Endothelial cell of umbilical vein (primary cell): ENCODE results near the gene AQP12A. TPM values are rescaled to one million over a fixed set of nuclear protein-coding genes. Genes with fewer than 3 reads are reported as not detected.

Experiments used
- BruUV-seq: library from RNA; stranded (reverse); fragments of 400-500 nt; replicated peaks from 2 replicates; lab custom pipeline; 2021; lab: Mats Ljungman, UMichigan
- CTCF ChIA-PET: fragments of 300-600, 350-600 bp; sonication (Branson Sonifier 250); formaldehyde crosslinking; loops from one replicate; lab custom pipeline; 2021; ENCODE audit warnings: antibody characterized with exemption, inconsistent platforms; lab: Charles Lee
- POLR2A ChIA-PET: fragments of 300-600, 350-600 bp; sonication (Branson Sonifier 250); formaldehyde crosslinking; loops from one replicate; lab custom pipeline; 2021; ENCODE audit warnings: antibody characterized with exemption, inconsistent platforms; lab: Charles Lee
- DNase-seq: peaks from one replicate; pipeline ENCODE4 v3.0.0-alpha.2; 2011; ENCODE audit warnings: low read depth, low spot score
- FAIRE-seq: peaks from 2 replicates; lab custom pipeline; 2011; peaks lifted over from hg19 to GRCh38; lab: Jason Lieb, UNC
- H2AFZ ChIP-seq: 2 replicates; pipeline ENCODE4 v1.6.0; 2012; ENCODE audit warnings: low read depth, low read length, control low read depth, inconsistent platforms
- H3K27ac ChIP-seq: 2 replicates; pipeline ENCODE4 v1.5.1; 2011; ENCODE audit warnings: low read depth, mild to moderate bottlenecking, control low read depth, low read length, moderate library complexity; ENCODE audit not compliant: insufficient read depth
- H3K27me3 ChIP-seq, 2 experiments: 2 replicates each; pipeline versions ENCODE4 v1.6.0 to v1.6.1; 2011; ENCODE audit warnings: low read length in 2 of 2, mixed read lengths in 1 of 2; ENCODE audit not compliant: control insufficient read depth in 2 of 2, insufficient read depth in 2 of 2
- H3K36me3 ChIP-seq, 2 experiments: 2 replicates in 1 of 2; 3 replicates in 1 of 2; pipeline ENCODE4 v1.5.1; 2011; ENCODE audit warnings: low read length in 2 of 2, mild to moderate bottlenecking in 1 of 2, moderate library complexity in 1 of 2; ENCODE audit not compliant: control insufficient read depth in 2 of 2, insufficient read depth in 2 of 2; ENCODE audit errors: extremely low read depth in 1 of 2
- H3K4me1 ChIP-seq: 3 replicates; pipeline ENCODE4 v1.5.1; 2011; ENCODE audit warnings: mild to moderate bottlenecking, low read length; ENCODE audit not compliant: control insufficient read depth, insufficient read depth; ENCODE audit errors: extremely low read depth
- H3K4me2 ChIP-seq: 2 replicates; pipeline ENCODE4 v1.6.1; 2011; ENCODE audit warnings: low read length, control low read depth, mixed read lengths; ENCODE audit not compliant: insufficient read depth
- H3K4me3 ChIP-seq, 3 experiments: fragments of 200-600 bp in 1 of 3; sonication (generic), shearing (Covaris generic) in 1 of 3; replicated peaks in 1 of 3; 2 replicates each; pipeline ENCODE4 v1.5.1; 2011 to 2016; ENCODE audit warnings: control low read depth in 3 of 3, low read length in 3 of 3, mild to moderate bottlenecking in 2 of 3, inconsistent platforms in 1 of 3, low read depth in 1 of 3, moderate library complexity in 1 of 3; ENCODE audit not compliant: insufficient read depth in 1 of 3
- H3K79me2 ChIP-seq: 2 replicates; pipeline ENCODE4 v1.6.0; 2012; ENCODE audit warnings: low read length, inconsistent platforms; ENCODE audit not compliant: control insufficient read depth, insufficient read depth
- H3K9ac ChIP-seq: replicated peaks from 2 replicates; pipeline ENCODE3; 2011; ENCODE audit warnings: low read length, control low read depth; ENCODE audit not compliant: insufficient read depth; ENCODE audit errors: extremely low read depth
- H3K9me1 ChIP-seq: replicated peaks from 3 replicates; pipeline ENCODE4 v1.6.0; 2011; ENCODE audit warnings: mild to moderate bottlenecking, low read length; ENCODE audit not compliant: control insufficient read depth, insufficient read depth; ENCODE audit errors: extremely low read depth
- H3K9me3 ChIP-seq: replicated peaks from 2 replicates; pipeline ENCODE4 v1.5.1; 2012; ENCODE audit warnings: low read length, inconsistent platforms; ENCODE audit not compliant: control insufficient read depth, insufficient read depth
- H4K20me1 ChIP-seq: replicated peaks from 2 replicates; pipeline ENCODE3; 2011; ENCODE audit warnings: mild to moderate bottlenecking, low read length; ENCODE audit not compliant: control insufficient read depth, insufficient read depth; ENCODE audit errors: extremely low read depth
- EZH2 ChIP-seq: IDR thresholded peaks from 2 replicates; pipeline ENCODE4 v1.6.1; 2012; ENCODE audit warnings: borderline replicate concordance, low read depth, mild to moderate bottlenecking, moderate library complexity, low read length, inconsistent platforms; ENCODE audit not compliant: severe bottlenecking
- FOS ChIP-seq: IDR thresholded peaks from 2 replicates; pipeline ENCODE4 v1.6.1; 2011; ENCODE audit warnings: mild to moderate bottlenecking, low read length, moderate library complexity, borderline replicate concordance; ENCODE audit not compliant: insufficient read depth
- GATA2 ChIP-seq: IDR thresholded peaks from 2 replicates; pipeline ENCODE4 v1.7.0; 2011; ENCODE audit warnings: low read depth, mild to moderate bottlenecking, moderate library complexity, mixed read lengths, low read length; ENCODE audit not compliant: insufficient read length, insufficient read depth
- JUN ChIP-seq: IDR thresholded peaks from 2 replicates; pipeline ENCODE4 v1.6.1; 2011; ENCODE audit warnings: borderline replicate concordance, low read depth; ENCODE audit not compliant: insufficient read length, insufficient read depth
- MYC ChIP-seq: IDR thresholded peaks from one replicate; pipeline ENCODE4 v1.6.1; 2011; ENCODE audit warnings: mild to moderate bottlenecking, low read depth, low read length
- POLR2A ChIP-seq: IDR thresholded peaks from 2 replicates; pipeline ENCODE4 v1.6.1; 2012; ENCODE audit warnings: low read depth, mild to moderate bottlenecking, control low read depth, low read length
- POLR2AphosphoS5 ChIP-seq: IDR thresholded peaks from 2 replicates; pipeline ENCODE4 v1.6.1; 2012; ENCODE audit warnings: low read depth, mild to moderate bottlenecking, control low read depth, low read length, moderate library complexity; ENCODE audit not compliant: insufficient read depth
- dilution Hi-C: fragments of 300-500 bp; cut with MboI; formaldehyde crosslinking; loops from one replicate; pipeline ENCODE4 v1.15.0; 2019; ENCODE audit warnings: low sequenced_read_pairs; ENCODE audit not compliant: extremely low pct_ligation_motif_present
- intact Hi-C: fragments of 100-400 bp; cut with micrococcal nuclease; formaldehyde crosslinking; loops from one replicate; pipeline ENCODE4 v1.10.0; 2022
- polyA plus RNA-seq, 4 experiments: library from polyadenylated mRNA; depleted of rRNA in 3 of 4; stranded (reverse) in 3 of 4; unstranded in 1 of 4; fragments of >200 nt; gene quantifications; 2 replicates each; pipeline versions ENCODE4 v1.2.1 to v1.2.3, GENCODE V29; 2011 to 2012; ENCODE audit warnings: missing spikeins in 1 of 4
- total RNA-seq: library from RNA; stranded (reverse); gene quantifications from 2 replicates; pipeline ENCODE4 v1.2.3, GENCODE V29; 2021
- TF ChIP-seq, protein P1 (sequence below), 2 donors: IDR thresholded peaks; 1 replicate in 1 of 2; 2 replicates in 1 of 2; pipeline ENCODE4 v1.5.1; 2011; ENCODE audit warnings: low read length in 2 of 2, mild to moderate bottlenecking in 2 of 2, moderate library complexity in 2 of 2, control low read depth in 1 of 2, inconsistent platforms in 1 of 2, low read depth in 1 of 2; ENCODE audit not compliant: insufficient read depth in 1 of 2; ENCODE audit errors: extremely low read depth in 1 of 2
- TF ChIP-seq, protein P2 (sequence below): IDR thresholded peaks from 2 replicates; pipeline ENCODE4 v1.6.1; 2011; ENCODE audit not compliant: insufficient read depth, insufficient read length

AQP12A gene
- total and polyA plus RNA-seq, 2 donors (not counting 3 experiments of a cell fraction or from before 2014, with no cell fraction given) = not detected

DNA sequence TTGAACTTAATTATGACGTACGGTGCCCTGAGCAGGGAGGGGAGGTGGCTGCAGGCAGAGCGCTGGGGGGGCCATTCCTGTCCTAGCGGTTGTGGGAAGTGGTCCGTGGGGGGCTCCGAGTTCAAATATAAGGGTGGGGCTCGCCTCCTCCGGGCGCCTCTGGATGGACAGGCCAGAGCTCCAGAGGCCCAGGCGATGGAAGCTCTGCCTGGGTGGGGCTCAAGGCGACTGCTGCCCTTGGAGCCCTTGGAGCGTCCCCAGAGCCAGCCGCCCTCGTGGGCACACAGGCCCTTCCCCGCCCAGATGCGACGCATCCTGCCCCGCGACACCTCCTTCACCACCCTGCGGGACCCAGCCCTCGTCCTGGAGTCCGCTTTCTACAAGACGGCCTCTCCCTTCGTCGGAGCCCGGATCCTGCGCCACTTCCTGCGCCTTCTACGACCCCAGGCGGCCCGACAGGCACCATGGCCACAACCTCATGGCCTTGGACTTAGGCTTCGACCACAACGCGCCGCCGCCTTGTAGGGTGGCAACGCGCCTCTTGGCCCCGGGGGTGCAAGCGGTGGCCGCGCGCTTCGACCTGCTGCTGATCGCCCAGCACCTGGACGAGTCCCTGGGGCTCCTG is 19.5 kb upstream of the AQP12A start:
- CTCF ChIA-PET = interaction anchor here (1.4 kb wide), 1 partner anchor 168 kb away, joined by 3 read pairs; no protein-coding TSS in a partner anchor
- DNase-seq (no peak), FAIRE-seq (no peak)
- Histone ChIP-seq H3K4me2 (no peak overlapping the region), H3K36me3 (no peaks in the 10 kb centered on the region), H3K27me3 (peaks cover 2 to 7% of the 10 kb centered on the region in 2 experiments), H2AFZ (no peak overlapping the region), H4K20me1 (no peaks in the 10 kb centered on the region), H3K4me3 (no peak overlapping the region), H3K9ac (no peak overlapping the region), H3K9me1 (no peaks in the 10 kb centered on the region), H3K27ac (no peak overlapping the region), H3K4me1 (no peaks in the 10 kb centered on the region), H3K79me2 (no peaks in the 10 kb centered on the region), H3K9me3 (no peaks in the 10 kb centered on the region)
- dilution Hi-C loops (no loop called here), intact Hi-C loops (no loop called here)
- no peak for TF ChIP-seq POLR2AphosphoS5
- TF ChIP-seq MYC = no peak
- TF ChIP-seq, protein P1, sequence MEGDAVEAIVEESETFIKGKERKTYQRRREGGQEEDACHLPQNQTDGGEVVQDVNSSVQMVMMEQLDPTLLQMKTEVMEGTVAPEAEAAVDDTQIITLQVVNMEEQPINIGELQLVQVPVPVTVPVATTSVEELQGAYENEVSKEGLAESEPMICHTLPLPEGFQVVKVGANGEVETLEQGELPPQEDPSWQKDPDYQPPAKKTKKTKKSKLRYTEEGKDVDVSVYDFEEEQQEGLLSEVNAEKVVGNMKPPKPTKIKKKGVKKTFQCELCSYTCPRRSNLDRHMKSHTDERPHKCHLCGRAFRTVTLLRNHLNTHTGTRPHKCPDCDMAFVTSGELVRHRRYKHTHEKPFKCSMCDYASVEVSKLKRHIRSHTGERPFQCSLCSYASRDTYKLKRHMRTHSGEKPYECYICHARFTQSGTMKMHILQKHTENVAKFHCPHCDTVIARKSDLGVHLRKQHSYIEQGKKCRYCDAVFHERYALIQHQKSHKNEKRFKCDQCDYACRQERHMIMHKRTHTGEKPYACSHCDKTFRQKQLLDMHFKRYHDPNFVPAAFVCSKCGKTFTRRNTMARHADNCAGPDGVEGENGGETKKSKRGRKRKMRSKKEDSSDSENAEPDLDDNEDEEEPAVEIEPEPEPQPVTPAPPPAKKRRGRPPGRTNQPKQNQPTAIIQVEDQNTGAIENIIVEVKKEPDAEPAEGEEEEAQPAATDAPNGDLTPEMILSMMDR (IDR thresholded peaks at IDR 0.05; ENCODE audit: extremely low read depth in 1 of 2, insufficient read depth in 1 of 2, low read depth in 1 of 2, low read length in 2 of 2) = no peak
- no peak for TF ChIP-seq POLR2A
- no peak for TF ChIP-seq JUN
- TF ChIP-seq FOS = no peak
- TF ChIP-seq GATA2 = no peak
- no peak for TF ChIP-seq EZH2
- TF ChIP-seq, protein P2, sequence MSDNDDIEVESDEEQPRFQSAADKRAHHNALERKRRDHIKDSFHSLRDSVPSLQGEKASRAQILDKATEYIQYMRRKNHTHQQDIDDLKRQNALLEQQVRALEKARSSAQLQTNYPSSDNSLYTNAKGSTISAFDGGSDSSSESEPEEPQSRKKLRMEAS = no peak
- BruUV-seq = no TSS peak
- POLR2A ChIA-PET = no interaction called here
